ENCODE measurements around the gene MUC13.

The MUC13 gene

GRCh38 chr3:124862006-124862405 is 72.5 kb downstream of the MUC13 start:
- no peak for DNase-seq

- DNase-seq, result no peak
Measured at GRCh38 chr3:124861041-124861440, 73.5 kb downstream of the MUC13 start.

GRCh38 chr3:124860599-124860998 is 74.0 kb downstream of the MUC13 start:
- DNase-seq, result no peak

- DNase-seq, result no peak
Measured at GRCh38 chr3:124859025-124859424, 75.5 kb downstream of the MUC13 start.

GRCh38 chr3:124858275-124858674 is 76.3 kb downstream of the MUC13 start:
- DNase-seq, result no peak

- DNase-seq, result no peak
Measured at GRCh38 chr3:124856677-124857076, 77.9 kb downstream of the MUC13 start.

Measured in activated T-cell treated with anti-CD3 and anti-CD28 coated beads, Interleukin-2, amount 50 U/mL, for 48 hours (primary cell).